COR-L47 (cell line): ENCODE measurements around the gene ASTN1.
"Not testable (repeated sequence)": the region's sequence is repeated elsewhere in the genome, so short reads cannot be mapped to it uniquely, and the experiment has no call there.

Experiments
- DNase-seq: peaks from one replicate; lab custom pipeline; 2025; lab: John Stamatoyannopoulos, UW

The ASTN1 gene

DNA sequence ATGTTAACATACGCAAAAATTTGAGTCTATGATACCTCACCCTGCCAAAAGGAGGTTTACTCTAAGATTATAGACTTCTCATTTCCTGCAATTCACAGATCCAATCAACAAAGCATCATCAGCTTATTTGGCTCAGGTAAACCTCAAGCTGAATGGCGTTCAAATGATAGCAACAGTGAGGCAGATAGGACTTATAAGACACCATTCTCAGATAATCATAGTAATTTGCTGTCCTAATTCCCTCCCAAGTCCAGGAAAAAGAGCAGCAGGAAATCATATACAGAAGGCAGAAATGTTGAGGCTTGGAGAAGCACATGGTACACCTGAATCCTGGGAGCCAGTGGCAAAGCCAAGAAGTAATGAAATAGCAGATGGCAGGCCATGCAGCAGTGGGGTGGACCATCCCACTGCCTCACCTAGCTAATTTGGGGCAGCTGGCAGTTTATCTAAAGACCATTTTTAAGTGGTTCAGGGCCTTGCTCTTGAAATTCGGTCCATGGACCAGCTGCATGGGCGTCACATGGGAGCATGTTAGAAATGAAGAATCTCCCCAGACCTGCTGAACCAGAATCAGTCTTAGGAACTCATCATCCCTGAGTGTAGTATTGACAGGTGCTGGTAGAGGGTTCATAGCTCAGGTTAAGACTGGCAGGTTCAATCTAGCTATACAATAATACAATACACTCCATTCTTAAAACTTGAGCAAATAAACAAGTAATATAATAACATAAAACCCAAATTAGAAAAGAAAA lies 57.7 kb downstream of the ASTN1 start:
- no peak for DNase-seq

DNA sequence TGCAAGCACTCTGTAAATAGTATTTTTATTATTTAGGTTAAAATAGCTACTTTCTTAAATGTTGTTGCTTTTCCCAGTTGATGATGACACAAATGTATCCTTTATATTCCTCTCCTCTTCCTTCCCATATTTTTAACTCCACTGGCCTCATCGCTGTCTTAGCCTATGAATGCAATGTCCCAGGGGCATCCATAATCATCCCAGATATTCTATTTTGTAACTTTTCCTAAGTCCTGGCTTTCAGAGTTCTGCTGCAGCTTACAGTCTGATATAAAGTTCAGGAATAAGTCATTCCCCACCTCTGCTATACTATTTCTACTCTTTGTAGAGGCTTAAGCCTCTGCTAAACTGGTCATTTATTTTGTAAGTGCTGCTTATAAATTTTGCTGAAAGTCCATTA lies 58.3 kb downstream of the ASTN1 start:
- no peak for DNase-seq

DNA sequence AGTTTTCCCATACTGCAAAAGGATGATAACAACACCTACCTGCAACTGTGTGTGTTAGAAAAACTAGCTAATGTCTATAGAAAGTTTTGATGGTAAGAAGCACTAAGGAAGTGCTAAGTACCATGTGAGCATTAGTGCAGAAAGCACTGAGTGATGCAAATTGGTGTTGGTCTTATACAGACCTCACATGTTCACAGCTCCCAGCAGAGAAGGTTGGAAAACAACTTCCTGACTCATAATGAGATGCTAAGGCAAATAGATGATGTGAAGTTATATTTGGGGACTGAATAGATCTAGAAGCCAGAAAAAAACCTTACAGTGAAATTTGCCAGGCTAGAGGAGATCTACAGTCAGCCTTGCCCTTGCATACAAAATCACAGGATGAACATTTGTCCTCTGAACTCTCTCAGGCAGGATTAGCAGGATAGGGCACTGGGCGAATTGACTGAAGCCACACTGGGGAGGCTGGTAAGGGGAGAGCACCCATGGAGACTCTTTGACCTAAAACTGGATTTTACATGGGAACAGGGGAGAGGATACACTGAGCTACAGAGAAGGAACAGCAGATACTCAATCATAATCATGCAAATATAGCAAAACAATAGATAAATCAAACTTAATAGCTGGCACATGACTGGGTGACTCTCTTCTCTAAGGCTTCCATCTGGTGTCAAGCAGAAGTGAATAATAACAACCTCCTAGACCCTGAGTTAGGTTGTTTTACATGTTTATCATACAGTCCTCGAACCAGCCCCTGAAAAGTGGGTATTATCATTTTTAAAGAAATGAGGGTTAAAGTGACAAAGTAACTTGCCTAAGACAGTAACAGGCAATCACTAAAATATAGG lies 61.3 kb downstream of the ASTN1 start:
- no peak for DNase-seq

DNA sequence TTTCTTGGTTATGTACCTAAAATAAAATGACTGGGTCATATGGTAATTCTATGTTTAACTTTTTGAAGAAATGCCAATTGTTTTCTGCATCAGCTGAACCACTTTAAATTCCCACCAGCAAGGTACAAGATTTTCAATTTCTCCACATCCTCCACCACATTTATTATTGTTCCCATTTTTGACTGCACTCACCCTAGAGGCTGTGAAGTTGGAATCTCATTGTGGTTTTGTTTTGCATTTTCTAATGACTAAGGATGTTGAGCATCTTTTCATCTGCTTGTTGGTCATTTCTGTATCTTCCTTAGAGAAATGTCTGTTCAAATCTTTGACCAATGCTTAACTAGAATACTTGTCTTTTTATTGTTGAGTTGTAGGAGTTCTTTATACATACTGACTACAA lies 72.5 kb downstream of the ASTN1 start:
- DNase-seq = no peak

DNA sequence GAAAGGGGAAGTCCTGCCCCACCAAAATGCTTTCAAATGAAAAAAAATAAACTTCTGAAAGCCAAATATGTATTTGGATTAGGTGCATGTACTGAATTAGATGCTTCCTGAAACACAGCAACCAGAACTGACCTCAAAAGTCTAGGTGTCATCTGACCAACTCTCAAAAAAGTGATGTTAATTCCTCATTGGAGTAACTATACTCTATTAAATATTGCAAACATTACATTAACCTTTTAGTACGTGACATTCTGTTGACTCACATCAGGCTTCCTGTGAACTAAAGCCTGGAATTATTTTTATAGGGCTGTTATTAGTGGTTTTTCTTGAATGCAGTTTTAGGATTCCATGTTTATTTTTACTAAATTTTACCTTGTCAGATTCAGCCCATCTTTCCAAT lies 73.5 kb downstream of the ASTN1 start:
- DNase-seq = no peak

DNA sequence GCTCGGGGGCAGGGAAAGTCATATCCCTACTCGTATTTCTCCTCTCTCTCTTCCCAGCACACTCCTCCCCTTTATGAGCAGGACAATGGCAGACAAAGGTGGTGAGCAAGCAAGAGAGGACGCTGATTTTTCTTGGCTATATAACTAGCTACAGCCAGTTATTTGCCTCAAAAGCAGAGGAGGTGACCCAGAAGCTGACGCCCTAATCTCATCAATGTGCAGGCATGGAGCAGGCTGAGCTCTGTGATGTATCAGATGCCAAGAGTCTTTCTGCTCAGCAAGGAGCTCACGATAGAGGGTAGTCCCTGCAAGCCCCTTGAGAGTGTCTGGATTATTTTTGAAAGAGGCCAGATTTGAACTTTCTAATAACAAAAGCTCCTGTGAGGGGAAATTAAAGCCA lies 75.5 kb downstream of the ASTN1 start:
- DNase-seq = no peak

DNA sequence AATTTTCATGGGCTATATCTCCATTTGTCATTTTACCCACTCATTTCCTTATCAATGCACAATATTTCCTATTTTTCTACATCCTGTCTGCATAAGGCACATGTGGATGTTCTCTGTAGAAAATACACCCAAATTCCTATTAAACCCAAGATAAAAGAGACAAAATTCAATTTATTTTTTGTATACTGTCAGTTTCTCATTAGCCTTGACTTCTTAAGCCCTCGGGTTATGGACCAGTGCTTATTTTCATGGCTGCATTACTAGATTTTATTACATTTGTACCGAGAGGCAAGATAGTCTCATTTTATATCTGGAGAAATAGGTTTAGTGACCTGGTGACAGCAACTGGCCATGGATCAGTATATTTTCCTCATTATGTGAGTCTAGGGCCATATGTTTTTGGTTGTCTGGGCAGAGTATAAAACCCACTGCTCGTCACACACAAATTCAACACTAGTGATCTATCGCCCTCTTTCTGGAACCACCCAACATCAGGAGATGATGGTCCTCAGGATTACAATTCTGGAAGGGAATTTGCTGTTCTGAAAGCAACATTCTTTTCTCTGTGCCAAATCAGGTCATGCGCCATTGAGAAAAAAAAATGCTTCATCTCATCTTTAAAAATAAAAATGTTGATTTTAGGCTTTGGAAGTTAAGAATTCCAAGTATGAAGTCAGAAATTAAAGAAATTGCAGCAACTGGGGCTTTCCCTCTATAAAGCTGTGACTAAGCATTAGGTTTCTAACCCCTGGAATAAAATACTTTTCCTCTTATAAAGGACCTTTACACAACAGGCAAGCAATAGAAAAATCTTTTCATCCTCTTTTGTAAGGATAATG lies 81.4 kb downstream of the ASTN1 start:
- no peak for DNase-seq

DNA sequence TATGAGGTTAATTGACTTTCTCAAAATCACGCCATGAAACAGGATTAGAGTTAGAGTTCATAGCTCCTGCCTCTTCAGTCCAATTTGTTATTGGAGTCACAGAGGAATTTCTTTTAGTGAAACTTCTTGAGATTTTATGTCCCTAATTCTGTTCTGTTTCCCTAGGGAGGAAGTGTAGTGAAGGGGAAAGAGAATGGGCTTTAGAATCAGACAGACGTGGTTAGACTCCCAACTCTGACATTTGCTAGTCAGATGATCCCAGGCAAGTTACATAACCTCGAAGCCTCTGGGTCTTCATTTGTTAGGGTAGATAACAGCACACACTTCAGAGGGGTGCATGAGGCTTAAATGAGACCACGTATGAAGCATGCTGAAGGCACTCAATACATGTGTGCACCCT lies 83.9 kb downstream of the ASTN1 start:
- no peak for DNase-seq

DNA sequence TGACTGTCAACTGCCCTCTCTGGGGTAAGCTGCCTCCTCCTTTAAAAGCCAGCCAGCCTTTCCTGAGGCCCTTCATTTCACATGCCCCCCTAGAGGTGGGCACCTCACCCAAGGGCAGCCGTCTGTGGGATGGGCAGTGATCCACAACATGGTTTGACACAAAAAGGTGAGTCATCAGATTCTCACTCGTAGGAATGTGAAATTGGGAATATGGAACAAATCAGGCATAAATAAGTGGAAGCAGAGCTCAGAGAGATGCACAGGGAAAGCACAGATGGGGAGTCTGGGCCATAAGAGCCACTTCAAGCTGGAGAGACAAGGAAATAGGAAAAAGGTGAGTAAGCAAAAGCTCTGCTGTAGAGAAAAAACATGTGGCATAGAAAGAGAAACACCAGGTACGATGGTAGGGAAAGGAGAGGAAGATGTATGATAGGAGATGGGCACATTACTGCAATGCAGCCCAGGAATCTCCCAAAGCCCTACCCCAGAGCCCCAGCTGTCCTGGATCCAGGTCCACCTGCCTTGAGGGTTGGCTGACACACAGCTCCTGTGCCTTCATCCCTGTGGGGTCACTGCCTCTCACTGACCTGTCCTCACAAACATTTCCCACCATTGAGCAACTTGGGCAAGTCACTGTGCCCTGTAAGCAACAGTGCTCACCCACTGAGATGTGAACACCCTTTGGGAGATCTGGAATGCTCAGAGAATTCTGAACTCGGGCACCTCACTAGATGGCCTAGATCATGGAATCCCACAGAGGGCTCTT lies 86.6 kb downstream of the ASTN1 start:
- no peak for DNase-seq

DNA sequence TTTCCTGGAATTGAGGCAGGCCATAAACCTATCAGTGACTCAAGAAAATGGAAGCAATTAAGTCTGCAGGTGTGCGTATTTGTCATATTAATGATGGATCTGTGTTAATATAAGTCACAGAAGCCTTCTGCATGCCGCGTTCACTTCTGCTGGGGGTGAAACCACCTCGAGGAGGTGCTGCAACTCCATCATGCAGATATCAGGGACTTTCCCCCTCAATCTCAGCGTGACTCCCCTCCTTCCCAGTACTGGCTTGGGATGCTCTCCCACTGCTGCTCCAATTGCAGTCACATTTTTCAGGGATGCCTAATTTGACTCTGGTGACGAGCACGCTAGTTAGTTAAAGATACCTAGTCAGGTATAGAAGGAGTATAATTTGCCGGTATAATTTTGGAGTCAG lies 87.5 kb downstream of the ASTN1 start:
- no peak for DNase-seq

DNA sequence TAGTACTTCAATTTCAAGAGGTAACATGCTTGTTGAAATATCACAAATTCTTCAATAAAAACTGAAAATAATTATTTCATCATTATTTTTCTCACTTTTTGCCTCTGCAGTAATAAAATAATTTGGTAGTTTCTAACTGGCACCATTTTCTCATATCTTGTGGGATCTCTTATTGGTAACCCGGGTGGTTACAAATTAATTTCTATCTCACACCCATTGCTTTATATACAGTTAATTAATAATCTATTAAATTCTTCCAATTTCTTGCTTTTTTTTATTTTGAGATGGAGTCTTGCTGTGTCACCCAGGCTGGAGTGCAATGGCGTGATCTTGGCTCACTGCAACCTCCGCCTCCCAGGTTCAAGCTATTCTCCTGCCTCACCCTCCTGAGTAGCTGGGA lies 89.7 kb downstream of the ASTN1 start:
- DNase-seq = not testable (repeated sequence)

DNA sequence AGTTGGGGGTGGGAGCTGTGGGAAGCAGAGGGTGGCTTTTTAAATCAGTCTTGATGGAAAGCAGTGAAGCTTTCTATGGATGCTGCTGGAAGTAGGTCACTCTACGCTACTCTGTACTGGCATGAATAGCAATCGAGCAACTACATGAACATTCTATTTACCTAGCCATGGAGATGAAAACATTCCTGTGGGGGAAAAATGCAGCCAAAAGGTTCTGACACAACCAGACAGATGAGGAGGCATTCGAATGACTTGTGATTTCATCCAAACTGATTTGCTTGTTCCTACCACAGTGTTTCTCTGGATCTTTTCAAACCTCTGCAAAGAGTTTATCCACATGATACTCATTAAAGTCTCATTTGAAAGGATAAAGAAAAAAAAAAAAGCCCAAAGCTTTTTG lies 95.0 kb downstream of the ASTN1 start:
- no peak for DNase-seq

DNA sequence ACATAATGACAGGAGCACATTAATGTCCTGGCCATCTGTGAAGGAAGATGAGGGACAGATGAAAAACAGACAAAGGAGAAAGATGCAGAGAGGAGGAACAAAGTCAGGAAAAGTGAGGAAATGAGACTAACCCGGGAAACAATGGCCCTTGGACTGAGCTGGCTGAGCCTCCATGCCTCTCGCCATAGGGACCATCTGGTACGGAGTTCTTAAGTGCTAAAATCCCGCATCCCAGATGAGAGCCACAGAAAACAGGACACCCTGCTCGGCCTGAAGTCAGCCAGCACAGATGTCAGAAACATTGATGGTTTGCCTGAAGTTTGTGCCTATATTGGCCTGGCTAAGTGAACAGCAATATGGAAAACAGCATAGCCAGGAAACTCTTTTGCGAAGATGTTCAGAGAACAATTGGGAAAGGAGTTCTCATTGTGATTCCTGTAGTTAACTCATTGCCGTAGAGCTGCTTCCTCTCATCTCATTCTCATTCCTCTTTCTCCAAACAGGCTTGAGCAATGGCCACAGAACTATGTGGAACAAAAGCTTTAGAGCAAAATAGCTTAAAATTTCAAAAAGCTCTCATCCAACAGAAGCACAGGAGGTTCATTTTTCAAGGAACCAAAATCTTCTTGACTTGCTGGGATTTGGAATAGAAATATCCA lies 96.6 kb downstream of the ASTN1 start:
- no peak for DNase-seq

DNA sequence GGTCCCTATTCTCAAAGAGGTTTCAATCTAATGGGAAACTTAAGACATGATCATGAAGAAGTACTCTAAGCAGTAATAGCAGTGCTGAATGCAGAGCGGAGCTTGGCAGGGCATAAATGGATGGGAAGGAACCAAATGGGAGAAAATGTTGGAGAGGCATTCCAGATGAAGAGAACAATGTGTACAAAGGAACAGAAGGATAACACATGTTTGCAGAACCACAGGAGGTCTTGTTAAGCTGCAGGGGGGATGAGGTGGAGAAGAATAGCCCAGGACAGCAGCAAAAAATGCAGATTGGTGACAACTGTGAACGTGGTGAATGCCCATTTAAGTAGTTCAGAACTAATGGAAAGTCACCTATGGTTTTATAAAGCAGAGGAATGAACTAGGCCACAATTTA lies 99.1 kb downstream of the ASTN1 start:
- DNase-seq = peak; percentile 69

DNA sequence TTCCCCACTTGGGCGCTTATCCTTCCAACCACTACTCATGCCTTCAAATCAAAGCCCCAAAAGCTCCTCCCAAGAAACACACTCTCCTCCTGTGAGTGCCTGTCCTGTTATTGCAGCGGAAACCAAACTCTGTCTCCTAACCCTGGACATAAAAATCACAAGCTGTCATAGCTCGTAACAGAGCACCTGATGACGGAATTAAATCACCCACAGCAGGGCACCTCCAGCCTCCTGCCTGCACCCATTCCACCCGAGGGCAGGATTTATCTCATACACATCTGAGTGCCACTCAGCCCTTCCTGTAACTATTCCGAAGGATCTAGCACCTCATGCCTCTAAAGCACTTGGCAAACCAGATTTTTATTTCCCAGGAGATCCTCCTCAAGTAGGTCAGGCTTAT lies 100.9 kb downstream of the ASTN1 start:
- no peak for DNase-seq

DNA sequence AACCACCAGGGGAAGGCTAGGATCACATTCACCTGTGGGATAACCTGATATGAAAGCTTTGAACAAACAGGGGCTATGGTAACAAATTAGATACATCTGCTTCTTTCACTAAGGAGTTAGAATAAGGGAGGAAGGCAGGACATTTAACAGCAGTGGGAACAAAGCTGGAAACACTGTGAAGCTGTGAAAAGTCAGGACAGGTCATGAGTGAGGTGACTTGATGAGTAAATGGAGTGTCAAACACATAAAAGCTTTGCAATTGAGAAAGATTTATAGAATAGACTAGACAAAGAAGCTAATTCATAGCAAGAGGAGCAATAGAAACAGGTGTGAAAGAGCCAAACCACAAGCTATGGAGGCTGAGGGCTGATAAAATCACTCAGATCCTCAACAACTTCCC lies 110.0 kb downstream of the ASTN1 start:
- no peak for DNase-seq

DNA sequence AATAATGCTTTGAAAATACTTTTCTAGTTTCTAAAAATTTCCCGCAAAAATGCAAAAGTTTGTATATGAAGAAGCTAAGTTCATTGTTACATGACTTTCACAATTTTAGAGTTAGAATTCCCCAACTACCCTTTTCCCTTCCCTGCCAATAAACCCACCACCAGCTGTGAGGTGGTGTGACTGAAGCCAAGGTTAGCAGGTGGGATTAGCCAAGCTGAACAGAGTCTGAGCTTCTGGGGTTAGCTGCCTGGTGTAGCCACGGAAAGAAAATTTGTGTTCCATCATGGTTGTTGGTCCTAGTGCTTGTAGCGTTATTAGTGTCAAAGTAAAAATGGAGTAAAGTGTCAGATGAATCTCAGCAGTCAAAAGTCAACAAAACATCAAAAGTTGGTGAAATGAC lies 110.9 kb downstream of the ASTN1 start:
- no peak for DNase-seq

DNA sequence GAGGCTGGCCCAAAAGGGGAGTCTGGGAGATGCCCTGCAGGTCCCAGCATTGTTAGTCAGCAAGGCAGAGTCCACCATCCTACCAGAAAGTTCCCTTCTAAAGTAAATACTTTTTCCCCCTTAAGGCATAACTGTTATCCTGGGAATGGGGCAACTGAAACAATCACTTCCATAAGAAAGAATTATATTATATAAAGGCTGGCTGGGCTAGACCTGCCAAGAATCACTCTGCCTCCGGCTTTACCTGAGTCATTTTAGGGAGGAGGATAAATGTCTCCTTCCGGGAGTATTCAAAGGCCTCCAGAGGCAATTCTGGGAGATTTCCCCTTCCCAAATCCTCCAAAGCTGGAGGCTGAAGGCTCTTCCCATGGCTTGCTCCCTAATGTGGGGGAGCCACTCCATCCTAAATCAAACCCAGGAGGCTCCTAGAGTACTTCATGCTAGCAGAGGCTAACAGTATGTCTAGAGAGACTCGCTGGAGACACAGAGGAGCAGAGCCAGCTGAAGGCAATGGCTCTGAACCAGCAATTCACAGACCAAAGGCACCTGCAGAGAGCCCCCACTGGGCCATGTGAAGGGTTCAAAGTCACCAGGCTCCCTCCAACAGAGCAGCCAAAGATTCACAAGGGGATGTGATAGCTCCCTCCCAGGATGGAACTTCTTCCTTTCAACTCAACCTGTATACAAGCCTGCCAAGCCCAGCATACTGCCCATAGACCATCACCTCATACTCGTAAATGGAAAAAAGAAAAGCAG lies 116.0 kb downstream of the ASTN1 start:
- DNase-seq = no peak

DNA sequence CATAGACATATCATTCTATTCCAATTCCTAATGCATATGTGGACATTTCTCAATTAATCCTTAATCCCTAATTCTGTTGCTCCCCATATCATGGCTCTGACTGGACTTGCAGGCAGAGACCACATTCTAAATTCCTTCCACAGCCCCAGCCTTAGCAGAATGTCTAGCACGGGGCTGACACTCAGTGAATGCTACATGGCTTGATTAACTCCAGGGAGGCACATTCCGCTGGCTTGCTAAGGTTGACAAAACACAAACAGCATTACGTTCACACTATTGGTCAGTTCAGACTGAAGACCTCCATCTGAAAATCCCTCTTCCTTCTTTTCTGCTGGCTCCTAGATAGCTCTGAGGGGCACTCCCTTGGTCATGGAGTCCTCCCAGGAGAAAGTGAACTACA lies 119.4 kb downstream of the ASTN1 start:
- no peak for DNase-seq

DNA sequence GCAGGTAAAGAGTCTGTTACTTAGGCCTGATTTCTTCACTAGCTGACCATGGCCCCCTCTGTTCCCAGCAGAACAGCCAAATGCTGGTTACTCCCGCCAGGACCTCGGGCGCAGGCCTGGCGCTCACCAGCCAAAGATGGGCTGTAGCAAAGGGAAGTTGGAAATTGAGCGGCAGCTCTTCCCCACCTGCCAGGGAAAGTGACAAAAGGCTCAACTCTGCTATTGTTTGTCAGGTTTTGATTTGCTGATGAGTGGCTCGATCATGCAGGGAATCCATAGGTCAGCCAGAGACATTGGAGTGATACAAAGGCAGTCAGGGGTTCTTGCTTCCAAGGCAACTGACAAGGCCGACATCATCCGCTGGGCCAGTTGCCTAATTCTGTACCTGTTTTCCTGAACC lies 120.1 kb downstream of the ASTN1 start:
- no peak for DNase-seq

DNA sequence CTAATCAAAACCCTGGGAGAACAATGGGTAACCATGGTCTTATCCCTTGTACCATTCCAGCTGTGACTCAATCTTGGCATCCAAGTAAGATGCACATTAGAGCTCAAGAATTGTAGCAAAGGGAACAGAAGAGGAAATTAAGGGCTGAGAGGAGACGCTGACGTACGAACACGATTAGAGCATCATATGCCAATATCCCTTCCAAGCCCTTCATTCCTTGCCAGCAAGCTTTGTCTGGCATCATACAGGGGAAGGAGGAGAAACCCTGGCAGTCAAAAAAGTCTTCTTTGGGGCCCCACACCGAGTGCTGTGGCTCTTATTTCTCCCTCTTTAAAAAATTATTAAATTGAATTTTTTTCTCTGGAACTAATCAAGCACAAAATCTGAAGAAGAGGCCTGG lies 120.9 kb downstream of the ASTN1 start:
- DNase-seq = no peak
